ENCODE results near the gene CGB3. TPM values are rescaled to one million over a fixed set of nuclear protein-coding genes. Genes with fewer than 3 reads are reported as not detected.

Gene CGB3
- total and polyA plus RNA-seq, 7 donors, result not detected

DNA sequence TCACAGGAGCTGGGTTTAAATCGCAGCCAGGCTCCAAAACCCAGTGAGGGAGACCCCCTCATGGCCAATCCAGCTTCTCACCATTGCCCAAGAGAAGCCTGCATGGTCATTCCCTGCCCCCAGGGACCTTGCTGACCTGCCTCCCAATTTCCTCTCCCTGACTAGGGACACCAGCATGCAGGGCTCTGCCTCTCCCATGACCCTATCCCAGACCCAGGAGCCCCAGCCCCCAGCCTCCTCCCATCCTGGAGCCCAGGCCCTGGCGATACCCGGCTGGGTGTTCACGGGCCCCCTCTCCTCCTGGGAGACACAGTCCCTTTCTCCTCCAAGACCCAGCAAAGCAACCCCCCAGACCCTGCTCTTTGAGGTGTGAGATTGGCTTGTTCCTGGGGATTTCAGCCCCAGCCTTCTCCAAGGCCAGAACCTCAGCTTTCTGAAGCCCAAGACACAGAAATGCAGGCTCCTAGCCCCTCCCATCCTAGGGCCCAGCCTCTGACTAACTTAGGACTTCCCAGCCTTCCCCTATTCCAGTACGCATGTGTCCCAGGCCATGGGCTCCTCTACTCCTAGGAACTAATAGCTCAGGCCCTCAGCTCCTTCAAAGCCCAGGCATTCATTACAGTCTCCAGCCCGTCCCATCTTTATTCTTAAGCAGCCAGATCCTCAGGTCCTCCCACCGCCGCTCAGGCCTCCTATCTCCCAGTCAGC, 32.1 kb downstream of the CGB3 start:
- intact Hi-C loops (cut with DNase I), result loop anchor here (5.0 kb wide), 1 partner anchor 155 kb away; no protein-coding TSS in a partner anchor
- H3K27me3 ChIP-seq, result no peaks in the 10 kb centered on the region
- peak; percentile 88 for DNase-seq
- H3K4me3 ChIP-seq, result peak overlapping the region; percentile 58 to 76 (median 67)
- no peaks in the 10 kb centered on the region for H3K9me3 ChIP-seq
- peak overlapping the region; percentile 88 to 97 (median 90) for H3K27ac ChIP-seq
- H3K4me1 ChIP-seq, result peaks cover 0 to 42% (median 37%) of the 10 kb centered on the region in 4 donors
- peak; percentile 71 to 88 (median 81) for TF ChIP-seq POLR2AphosphoS5 (IDR thresholded peaks at IDR 0.05)
- TF ChIP-seq, protein P1, sequence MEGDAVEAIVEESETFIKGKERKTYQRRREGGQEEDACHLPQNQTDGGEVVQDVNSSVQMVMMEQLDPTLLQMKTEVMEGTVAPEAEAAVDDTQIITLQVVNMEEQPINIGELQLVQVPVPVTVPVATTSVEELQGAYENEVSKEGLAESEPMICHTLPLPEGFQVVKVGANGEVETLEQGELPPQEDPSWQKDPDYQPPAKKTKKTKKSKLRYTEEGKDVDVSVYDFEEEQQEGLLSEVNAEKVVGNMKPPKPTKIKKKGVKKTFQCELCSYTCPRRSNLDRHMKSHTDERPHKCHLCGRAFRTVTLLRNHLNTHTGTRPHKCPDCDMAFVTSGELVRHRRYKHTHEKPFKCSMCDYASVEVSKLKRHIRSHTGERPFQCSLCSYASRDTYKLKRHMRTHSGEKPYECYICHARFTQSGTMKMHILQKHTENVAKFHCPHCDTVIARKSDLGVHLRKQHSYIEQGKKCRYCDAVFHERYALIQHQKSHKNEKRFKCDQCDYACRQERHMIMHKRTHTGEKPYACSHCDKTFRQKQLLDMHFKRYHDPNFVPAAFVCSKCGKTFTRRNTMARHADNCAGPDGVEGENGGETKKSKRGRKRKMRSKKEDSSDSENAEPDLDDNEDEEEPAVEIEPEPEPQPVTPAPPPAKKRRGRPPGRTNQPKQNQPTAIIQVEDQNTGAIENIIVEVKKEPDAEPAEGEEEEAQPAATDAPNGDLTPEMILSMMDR (IDR thresholded peaks at IDR 0.05), result no peak
- TF ChIP-seq POLR2A (IDR thresholded peaks at IDR 0.05), result peak; percentile 29 to 58
- TF ChIP-seq EP300 (IDR thresholded peaks at IDR 0.05), result no peak
- peaks cover 0 to 25% (median 6%) of the 10 kb centered on the region in 4 donors for H3K36me3 ChIP-seq
- 19 to 40% methylated on average over 8 of the region's 8 CpGs for WGBS, 2 donors

DNA sequence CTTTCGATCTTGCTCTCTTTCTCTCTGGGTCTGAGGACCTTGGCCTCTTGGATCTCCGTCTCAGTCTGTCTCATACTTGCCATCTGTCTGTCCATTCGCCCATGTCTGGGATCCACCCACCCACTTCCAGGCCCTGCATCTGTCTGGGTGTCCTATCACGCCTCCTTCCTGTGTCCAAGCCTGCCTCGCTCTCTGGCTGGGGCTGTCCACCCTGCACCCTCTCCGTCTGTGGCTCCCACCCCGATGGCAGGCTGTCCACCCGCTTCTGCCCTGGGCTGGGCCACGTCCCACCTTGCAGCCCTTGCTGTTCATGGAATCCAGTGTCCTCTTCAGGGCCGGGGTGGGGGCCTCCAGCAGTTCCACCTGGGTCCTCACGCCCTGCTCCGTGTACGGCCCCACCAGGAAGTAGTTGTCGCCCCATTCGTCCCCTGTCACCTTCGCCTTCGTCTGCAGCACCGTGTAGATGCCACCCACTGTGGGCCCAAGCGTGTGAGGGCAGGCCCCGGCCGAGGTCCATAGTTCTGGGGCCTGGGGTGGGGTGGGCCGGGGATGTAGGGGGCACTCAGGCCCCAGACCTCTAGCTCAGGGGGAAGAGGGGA, 33.0 kb downstream of the CGB3 start:
- no peaks in the 10 kb centered on the region for H3K9me3 ChIP-seq
- peaks cover 0 to 42% (median 37%) of the 10 kb centered on the region in 4 donors for H3K4me1 ChIP-seq
- H3K27me3 ChIP-seq, result no peaks in the 10 kb centered on the region
- TF ChIP-seq POLR2AphosphoS5 (IDR thresholded peaks at IDR 0.05), result no peak
- TF ChIP-seq, protein P1 (IDR thresholded peaks at IDR 0.05), result no peak
- no peak for TF ChIP-seq POLR2A (IDR thresholded peaks at IDR 0.05)
- no peak for TF ChIP-seq EP300 (IDR thresholded peaks at IDR 0.05)
- peak; percentile 67 for DNase-seq
- intact Hi-C loops (cut with DNase I), result loop anchor here (5.0 kb wide), 1 partner anchor 156 kb away; no protein-coding TSS in a partner anchor
- H3K27ac ChIP-seq, result peak overlapping the region in 3 of 4 donors; percentile 88 to 97 (median 88)
- WGBS, 2 donors, result 91% methylated on average over 22 of the region's 22 CpGs
- H3K4me3 ChIP-seq, result peak overlapping the region in 2 of 4 donors; percentile 58 to 61
- H3K36me3 ChIP-seq, result peaks cover 0 to 26% (median 8%) of the 10 kb centered on the region in 4 donors

DNA sequence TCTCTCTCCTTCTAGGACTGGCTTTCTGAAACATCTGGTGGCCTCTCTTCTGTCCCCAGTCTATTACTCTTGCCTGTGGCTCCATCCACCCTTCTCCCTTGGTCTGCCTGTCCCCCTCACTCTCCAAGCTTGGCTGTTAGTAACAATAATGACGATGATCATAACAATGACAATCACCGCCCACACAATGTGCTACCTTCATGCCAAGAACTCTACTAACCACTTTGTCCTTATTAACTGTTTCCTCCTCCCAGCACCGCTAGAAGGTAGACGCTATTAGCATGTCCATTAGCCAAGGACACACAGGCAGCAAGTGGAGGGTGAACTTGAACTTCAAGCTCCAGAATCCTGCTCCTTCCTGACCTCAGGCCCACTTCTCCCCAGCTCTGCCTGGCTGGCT, 33.7 kb downstream of the CGB3 start:
- TF ChIP-seq POLR2A (IDR thresholded peaks at IDR 0.05), result no peak
- no peaks in the 10 kb centered on the region for H3K9me3 ChIP-seq
- peak overlapping the region in 1 of 4 donors; percentile 16 for H3K27ac ChIP-seq
- H3K36me3 ChIP-seq, result peaks cover 0 to 33% (median 10%) of the 10 kb centered on the region in 4 donors
- H3K4me3 ChIP-seq, result no peak overlapping the region
- intact Hi-C loops (cut with DNase I), result loop anchor here (5.0 kb wide), 1 partner anchor 157 kb away; no protein-coding TSS in a partner anchor
- H3K4me1 ChIP-seq, result peaks cover 0 to 42% (median 37%) of the 10 kb centered on the region in 4 donors
- H3K27me3 ChIP-seq, result no peaks in the 10 kb centered on the region
- 81 to 88% methylated on average over 4 of the region's 4 CpGs for WGBS, 2 donors
- DNase-seq, result no peak

DNA sequence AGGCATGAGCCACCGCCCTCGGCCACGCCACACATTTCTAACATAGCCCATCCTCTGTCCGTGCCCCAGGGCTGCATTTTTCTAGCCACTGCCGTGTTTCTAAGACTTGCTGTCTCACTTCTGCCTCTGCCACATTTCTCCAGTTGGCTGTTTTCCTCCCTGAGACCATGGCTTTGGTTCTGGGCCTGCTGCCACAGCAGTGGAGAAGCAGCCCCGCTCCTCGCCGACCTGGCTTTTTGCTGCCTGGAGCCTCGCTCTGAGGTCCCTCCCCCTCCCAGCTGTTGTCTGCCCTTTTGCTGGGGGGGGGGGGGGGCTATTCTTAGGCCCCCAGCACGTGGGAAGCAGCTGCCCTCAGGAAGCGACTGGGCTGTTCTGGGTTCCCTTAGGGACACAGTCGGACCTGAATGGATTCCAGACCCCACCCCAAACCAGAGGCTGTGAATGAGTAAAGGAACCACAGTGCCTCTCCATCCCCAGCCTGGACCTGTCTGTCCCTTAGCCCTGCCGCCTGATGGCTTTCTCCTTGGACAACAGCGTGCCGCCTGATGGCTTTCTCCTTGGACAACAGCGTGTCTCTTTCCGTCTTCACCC, 34.3 kb downstream of the CGB3 start:
- H3K27ac ChIP-seq, result peak overlapping the region in 2 of 4 donors; percentile 2 to 16
- no peak for DNase-seq
- no peak for TF ChIP-seq EP300 (IDR thresholded peaks at IDR 0.05)
- no peak for TF ChIP-seq POLR2A (IDR thresholded peaks at IDR 0.05)
- TF ChIP-seq POLR2AphosphoS5 (IDR thresholded peaks at IDR 0.05), result no peak
- TF ChIP-seq, protein P1 (IDR thresholded peaks at IDR 0.05), result no peak
- peaks cover 0 to 36% (median 32%) of the 10 kb centered on the region in 4 donors for H3K4me1 ChIP-seq
- no peaks in the 10 kb centered on the region for H3K27me3 ChIP-seq
- H3K4me3 ChIP-seq, result no peak overlapping the region
- H3K36me3 ChIP-seq, result peaks cover 4 to 39% (median 13%) of the 10 kb centered on the region in 4 donors
- WGBS, 2 donors, result 87 to 92% methylated on average over 17 of the region's 17 CpGs
- intact Hi-C loops (cut with DNase I), result loop anchor here (5.0 kb wide), 1 partner anchor 158 kb away; no protein-coding TSS in a partner anchor
- no peaks in the 10 kb centered on the region for H3K9me3 ChIP-seq

DNA sequence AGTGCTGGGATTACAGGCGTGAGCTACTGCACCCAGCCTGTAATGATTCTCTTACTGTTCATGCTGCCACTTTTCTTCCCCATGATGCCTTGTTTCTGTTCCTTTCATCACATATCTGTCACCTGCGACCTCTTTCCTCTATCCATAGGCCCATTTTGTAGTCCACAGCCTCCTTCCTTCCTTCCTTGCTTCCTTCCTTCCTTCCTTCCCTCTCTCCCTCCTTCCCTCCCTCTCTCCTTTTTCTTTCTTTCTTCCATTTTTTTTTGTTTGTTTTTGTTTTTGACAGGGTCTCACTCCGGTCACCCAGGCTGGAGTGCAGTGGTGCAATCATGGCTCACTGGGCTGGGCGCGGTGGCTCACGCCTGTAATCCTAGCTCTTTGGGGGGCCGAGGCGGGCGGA, 35.3 kb downstream of the CGB3 start:
- Histone ChIP-seq H3K27ac (no peak overlapping the region), H3K27me3 (no peaks in the 10 kb centered on the region), H3K4me3 (no peak overlapping the region), H3K36me3 (peaks cover 5 to 49% (median 17%) of the 10 kb centered on the region in 4 donors), H3K4me1 (peaks cover 0 to 27% (median 24%) of the 10 kb centered on the region in 4 donors), H3K9me3 (no peaks in the 10 kb centered on the region)
- intact Hi-C loops (cut with DNase I), result no loop called here
- TF ChIP-seq POLR2A (IDR thresholded peaks at IDR 0.05) (no peak), EP300 (IDR thresholded peaks at IDR 0.05) (no peak), POLR2AphosphoS5 (IDR thresholded peaks at IDR 0.05) (no peak)
- TF ChIP-seq, protein P1 (IDR thresholded peaks at IDR 0.05), result no peak
- WGBS, 2 donors, result 94 to 95% methylated on average over 9 of the region's 9 CpGs
- no peak for DNase-seq
